Stimulated activated naive CD4-positive, alpha-beta T cell (primary cell): Measurements from ENCODE around the gene GJA1.
"Not testable (repeated sequence)": the region's sequence is repeated elsewhere in the genome, so short reads cannot be mapped to it uniquely, and the experiment has no call there.

Experiments
- DNase-seq, 6 experiments: peaks; one replicate each; lab custom pipeline; 2025; lab: John Stamatoyannopoulos, UW

The GJA1 gene

GRCh38 chr6:121435444-121436069 lies at the start of gene GJA1:
TSS of gene GJA1 (plus strand) at chr6:121435646. CDS start at chr6:121446848, 11,202 bp downstream.
- DNase-seq, result no peak

- DNase-seq, result not testable (repeated sequence)
Observed at GRCh38 chr6:121386551-121386950, 48.9 kb upstream of the GJA1 start.

GRCh38 chr6:121389419-121389818 lies 46.0 kb upstream of the GJA1 start:
- DNase-seq, result no peak

GRCh38 chr6:121393731-121394505 lies 41.5 kb upstream of the GJA1 start:
- no peak for DNase-seq

GRCh38 chr6:121395736-121396135 lies 39.7 kb upstream of the GJA1 start:
- no peak for DNase-seq

- not testable (repeated sequence) for DNase-seq
Observed at GRCh38 chr6:121397188-121397587, 38.3 kb upstream of the GJA1 start.

GRCh38 chr6:121398127-121398526 lies 37.3 kb upstream of the GJA1 start:
- DNase-seq, result no peak

- no peak for DNase-seq
Observed at GRCh38 chr6:121399966-121400365, 35.5 kb upstream of the GJA1 start.

GRCh38 chr6:121403964-121404363 lies 31.5 kb upstream of the GJA1 start:
- DNase-seq, result no peak

GRCh38 chr6:121405306-121405705 lies 30.1 kb upstream of the GJA1 start:
- DNase-seq, result no peak

- no peak for DNase-seq
Observed at GRCh38 chr6:121408321-121408720, 27.1 kb upstream of the GJA1 start.

GRCh38 chr6:121413879-121414278 lies 21.6 kb upstream of the GJA1 start:
- DNase-seq, result no peak

GRCh38 chr6:121418346-121418745 lies 17.1 kb upstream of the GJA1 start:
- no peak for DNase-seq

- DNase-seq, result no peak
Observed at GRCh38 chr6:121426686-121427085, 8.8 kb upstream of the GJA1 start.

GRCh38 chr6:121428872-121429756 lies 6.3 kb upstream of the GJA1 start:
- no peak for DNase-seq

GRCh38 chr6:121430514-121431460 lies 4.7 kb upstream of the GJA1 start:
- DNase-seq, result no peak

GRCh38 chr6:121431776-121432175 lies 3.7 kb upstream of the GJA1 start:
- not testable (repeated sequence) for DNase-seq

GRCh38 chr6:121434037-121434770 lies 1.2 kb upstream of the GJA1 start:
- DNase-seq, result no peak

- no peak for DNase-seq
Observed at GRCh38 chr6:121436274-121436857, 920 bp downstream of the GJA1 start.
